Left ventricle myocardium inferior (tissue), 1 donor: ENCODE measurements around the gene NRG2. TPM values are rescaled to one million over a fixed set of nuclear protein-coding genes. Genes with fewer than 3 reads are reported as not detected.
A peak's percentile ranks its signal among the peaks of the same experiment; 100 is the strongest.

Source experiments
- DNase-seq: peaks from one replicate; pipeline ENCODE4 v3.0.0-alpha.2; 2020
- H3K27ac ChIP-seq: fragments of 200-600 bp; replicated peaks from 2 replicates; pipeline ENCODE4 v1.8.0; 2021
- H3K27me3 ChIP-seq: fragments of 200-600 bp; 2 replicates; pipeline ENCODE4 v1.8.0; 2021; ENCODE audit warnings: low read depth
- H3K36me3 ChIP-seq: fragments of 200-600 bp; 2 replicates; pipeline ENCODE4 v1.8.0; 2021
- H3K4me1 ChIP-seq: fragments of 200-600 bp; 2 replicates; pipeline ENCODE4 v1.8.0; 2021
- H3K4me3 ChIP-seq: fragments of 200-600 bp; 2 replicates; pipeline ENCODE4 v1.8.0; 2021; ENCODE audit warnings: mild to moderate bottlenecking, moderate library complexity
- H3K9me3 ChIP-seq: fragments of 200-600 bp; replicated peaks from 2 replicates; pipeline ENCODE4 v1.8.0; 2021
- CTCF ChIP-seq: fragments of 200-600 bp; IDR thresholded peaks from 2 replicates; pipeline ENCODE4 v1.8.0; 2021; ENCODE audit warnings: antibody characterized with exemption, mild to moderate bottlenecking, borderline replicate concordance
- intact Hi-C: fragments of 100-400 bp; cut with micrococcal nuclease; formaldehyde crosslinking; loops from one replicate; pipeline ENCODE4 v1.11.0; 2022
- total RNA-seq: library from RNA; stranded (reverse); fragmentation: NEBNext Ultra II Directional; extraction: Animal tissue kit (Norgen Biotek cat#: 25700); gene quantifications from one replicate; pipeline ENCODE4 v1.2.1, GENCODE V29; 2021
- donor health status: DM: no; HTN: yes; CAD: no; lungs with severe emphysema.

The NRG2 gene
- total RNA-seq, 1 donor from 2014 or later, result 3.1 TPM

- Histone ChIP-seq H3K4me1 (peaks cover 14% of the 10 kb centered on the region), H3K36me3 (no peaks in the 10 kb centered on the region), H3K27me3 (no peaks in the 10 kb centered on the region), H3K9me3 (no peaks in the 10 kb centered on the region), H3K4me3 (no peak overlapping the region), H3K27ac (peak overlapping the region; percentile 69)
- intact Hi-C loops, result no loop called here
- no peak for DNase-seq
- no peak for TF ChIP-seq CTCF
These were observed 180.3 kb downstream of the NRG2 start for GRCh38 chr5:139862803-139863202.

GRCh38 chr5:139862313-139862712, 180.8 kb downstream of the NRG2 start:
- H3K27me3 ChIP-seq, result no peaks in the 10 kb centered on the region
- no peak for DNase-seq
- TF ChIP-seq CTCF, result no peak
- intact Hi-C loops, result no loop called here
- H3K36me3 ChIP-seq, result no peaks in the 10 kb centered on the region
- peaks cover 14% of the 10 kb centered on the region for H3K4me1 ChIP-seq
- H3K27ac ChIP-seq, result no peak overlapping the region
- H3K4me3 ChIP-seq, result no peak overlapping the region
- H3K9me3 ChIP-seq, result no peaks in the 10 kb centered on the region

- intact Hi-C loops, result no loop called here
- H3K27ac ChIP-seq, result no peak overlapping the region
- no peak for DNase-seq
- H3K4me1 ChIP-seq, result peaks cover 14% of the 10 kb centered on the region
- H3K4me3 ChIP-seq, result no peak overlapping the region
- no peak for TF ChIP-seq CTCF
- no peaks in the 10 kb centered on the region for H3K27me3 ChIP-seq
- no peaks in the 10 kb centered on the region for H3K36me3 ChIP-seq
- H3K9me3 ChIP-seq, result no peaks in the 10 kb centered on the region
These were observed 181.3 kb downstream of the NRG2 start for GRCh38 chr5:139861889-139862207.

GRCh38 chr5:139861021-139861888, 181.8 kb downstream of the NRG2 start:
- Histone ChIP-seq H3K4me3 (no peak overlapping the region), H3K36me3 (no peaks in the 10 kb centered on the region), H3K9me3 (no peaks in the 10 kb centered on the region), H3K27me3 (no peaks in the 10 kb centered on the region), H3K27ac (no peak overlapping the region), H3K4me1 (peaks cover 14% of the 10 kb centered on the region)
- intact Hi-C loops, result no loop called here
- no peak for TF ChIP-seq CTCF
- DNase-seq, result no peak

- Histone ChIP-seq H3K36me3 (no peaks in the 10 kb centered on the region), H3K27ac (no peak overlapping the region), H3K4me3 (no peak overlapping the region), H3K9me3 (no peaks in the 10 kb centered on the region), H3K27me3 (no peaks in the 10 kb centered on the region), H3K4me1 (peaks cover 12% of the 10 kb centered on the region)
- intact Hi-C loops, result no loop called here
- no peak for DNase-seq
- TF ChIP-seq CTCF, result no peak
These were observed 184.1 kb downstream of the NRG2 start for GRCh38 chr5:139859013-139859412.
